NCI-H82 treated with DMSO at 0.1 percent for 48 hours (cell line): ENCODE results near the gene ING1.
"Not testable (repeated sequence)": the region's sequence is repeated elsewhere in the genome, so short reads cannot be mapped to it uniquely, and the experiment has no call there.

ENCODE experiments used
- DNase-seq: peaks from one replicate; lab custom pipeline; 2025; ENCODE audit not compliant: unreplicated experiment; lab: John Stamatoyannopoulos, UW

Gene ING1

DNA sequence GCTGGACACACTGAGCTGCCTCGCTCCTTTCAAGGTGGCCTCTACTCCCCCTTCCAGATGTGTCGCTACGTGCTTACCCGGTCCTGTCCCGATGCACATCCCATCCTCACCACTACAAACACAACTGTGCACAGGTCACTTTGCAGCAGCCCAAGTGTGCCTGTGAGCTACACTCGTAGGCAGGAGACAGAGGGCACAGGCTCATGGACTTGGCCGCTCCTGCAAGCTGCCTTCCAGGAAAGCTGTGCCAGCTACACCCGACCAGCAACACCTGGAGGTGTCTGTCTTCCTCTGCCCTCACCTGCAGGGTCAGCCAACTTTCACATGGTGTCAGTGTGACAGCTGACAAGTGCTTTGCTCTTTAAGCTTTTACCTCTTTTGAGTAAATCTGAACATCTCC lies 23.0 kb upstream of the ING1 start:
- DNase-seq: no peak

DNA sequence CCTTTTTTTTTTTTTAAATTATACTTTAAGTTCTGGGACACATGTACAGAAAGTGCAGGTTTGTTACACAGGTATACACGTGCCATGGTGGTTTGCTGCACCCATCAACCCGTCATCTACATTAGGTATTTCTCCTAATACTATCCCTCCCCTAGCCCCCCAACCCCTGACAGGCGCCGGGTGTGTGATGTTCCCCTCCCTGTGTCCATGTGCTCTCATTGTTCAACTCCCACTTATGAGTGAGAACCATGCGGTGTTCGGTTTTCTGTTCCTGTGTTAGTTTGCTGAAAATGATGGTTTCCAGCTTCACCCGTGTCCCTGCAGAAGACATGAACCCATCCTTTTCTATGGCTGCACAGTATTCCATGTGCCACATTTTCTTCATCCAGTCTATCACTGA lies 17.7 kb upstream of the ING1 start:
- DNase-seq: not testable (repeated sequence)

DNA sequence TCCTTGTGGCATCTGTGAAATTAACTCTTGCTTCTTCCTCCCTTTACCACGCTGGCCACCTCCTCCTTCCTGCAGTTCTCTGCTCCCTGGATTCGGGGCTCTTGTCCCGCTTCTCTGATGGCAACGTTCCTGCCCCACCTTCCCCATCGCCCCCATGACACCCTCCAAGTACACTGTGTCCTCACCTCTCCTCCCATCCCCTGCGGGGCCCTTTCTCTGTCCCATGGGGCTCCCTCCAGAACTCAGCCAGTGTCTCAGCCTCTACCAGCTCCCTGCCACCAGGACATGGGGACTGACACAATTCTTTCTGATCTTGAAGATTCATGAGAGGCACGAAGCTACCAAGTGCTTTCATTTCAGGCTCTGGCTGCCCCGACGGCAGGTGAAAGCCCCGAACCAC lies 16.7 kb upstream of the ING1 start:
- DNase-seq: no peak

DNA sequence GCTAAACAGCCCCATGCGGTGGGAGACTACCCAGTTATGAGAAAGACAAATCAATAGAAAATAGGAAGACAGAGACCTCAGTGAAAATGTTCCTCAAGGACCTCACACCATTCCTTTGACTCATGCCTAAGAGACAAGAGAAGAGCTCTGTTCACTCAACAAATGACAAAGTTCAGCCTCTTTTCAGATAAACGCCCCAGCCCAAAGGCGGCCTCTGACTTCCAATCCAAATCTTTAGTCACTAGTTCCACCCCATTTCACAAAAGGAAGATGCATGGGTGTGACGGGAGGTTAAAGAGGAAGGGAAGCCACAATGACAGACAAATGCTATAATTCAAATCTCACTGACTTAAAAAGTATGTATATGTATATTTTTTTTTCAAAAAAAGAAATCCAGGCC lies 15.7 kb upstream of the ING1 start:
- no peak for DNase-seq

DNA sequence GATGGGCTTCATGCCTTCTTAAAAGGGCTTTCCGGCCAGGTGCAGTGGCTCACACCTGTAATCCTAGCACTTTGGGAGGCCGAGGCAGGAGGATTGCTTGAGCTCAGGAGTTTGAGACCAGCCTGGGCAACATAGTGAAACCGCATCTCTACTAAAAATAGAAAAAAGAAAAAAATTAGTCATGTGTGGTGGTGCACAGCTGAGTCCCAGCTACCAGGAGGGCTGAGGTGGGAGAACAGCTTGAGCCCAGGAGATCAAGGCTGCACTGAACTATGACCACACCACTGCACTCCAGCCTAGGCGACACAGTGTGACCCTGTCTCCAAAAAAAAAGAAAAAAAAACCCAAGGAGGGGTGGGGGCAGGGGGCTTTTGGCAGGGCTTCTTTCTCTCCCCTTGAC lies 14.8 kb upstream of the ING1 start:
- no peak for DNase-seq

DNA sequence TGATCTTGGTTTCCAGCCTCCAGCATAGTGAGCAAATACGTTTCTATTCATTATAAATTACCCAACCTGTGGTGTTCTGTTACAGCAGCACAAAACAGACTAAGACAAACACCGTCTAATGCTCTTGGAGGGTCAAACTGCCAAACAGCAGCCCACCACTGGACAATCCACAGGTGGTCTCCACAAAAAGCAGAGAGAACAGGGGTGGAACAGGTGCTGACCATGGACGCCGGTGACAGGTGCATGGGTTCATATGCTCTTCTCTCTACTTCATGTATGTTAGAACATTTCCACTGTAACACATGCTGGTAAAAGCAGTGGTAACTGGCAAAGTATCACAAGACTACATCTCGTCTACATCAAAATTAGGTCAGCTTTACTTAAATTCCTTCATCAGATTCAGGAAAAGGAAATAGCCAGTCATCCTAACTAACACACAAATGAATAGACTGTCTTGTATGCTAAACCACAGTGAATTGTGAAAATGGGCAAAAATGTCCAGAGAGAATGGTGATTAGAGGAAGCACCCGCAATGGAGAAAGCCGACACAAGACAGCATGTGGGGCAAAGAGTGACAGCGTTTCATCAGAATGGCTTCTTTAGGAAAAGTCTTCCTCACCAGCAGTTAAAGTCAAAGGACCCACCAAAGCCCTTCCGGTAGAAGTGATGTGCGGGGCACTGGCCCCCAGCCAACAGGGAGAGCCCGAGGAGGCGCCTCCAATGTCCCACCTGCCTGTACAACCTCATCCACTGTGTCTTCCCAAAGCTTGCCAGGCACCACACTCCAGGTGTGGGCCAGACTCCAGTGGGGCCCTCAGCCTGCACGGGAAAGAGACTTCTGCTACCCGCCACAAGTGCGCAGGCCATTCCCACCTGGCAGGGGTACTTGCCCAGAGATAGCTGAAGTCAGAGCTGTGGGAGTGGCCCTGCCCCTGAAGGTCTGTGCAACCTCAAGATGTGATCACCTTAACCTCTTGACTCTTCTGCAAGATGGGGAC lies 14.1 kb upstream of the ING1 start:
- DNase-seq: no peak

DNA sequence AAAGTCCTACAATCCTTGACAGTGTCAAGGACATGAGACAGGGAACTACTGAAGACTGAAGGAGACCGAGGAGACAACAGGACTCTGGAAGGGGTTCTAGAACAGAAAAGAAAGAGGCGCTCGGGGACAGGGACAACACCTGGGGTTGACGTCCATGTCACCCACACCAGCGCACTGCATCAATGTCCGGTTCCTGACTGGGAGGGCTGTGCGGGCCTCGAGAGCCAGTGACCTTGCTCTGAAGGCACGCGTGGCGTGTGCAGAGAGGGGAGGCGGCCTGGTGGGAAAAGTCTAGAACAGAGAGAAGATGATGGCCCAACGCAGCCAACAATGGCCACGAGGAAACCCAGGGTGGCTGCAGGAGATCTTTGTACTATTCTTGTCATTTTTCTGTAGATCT lies 13.3 kb upstream of the ING1 start:
- no peak for DNase-seq

DNA sequence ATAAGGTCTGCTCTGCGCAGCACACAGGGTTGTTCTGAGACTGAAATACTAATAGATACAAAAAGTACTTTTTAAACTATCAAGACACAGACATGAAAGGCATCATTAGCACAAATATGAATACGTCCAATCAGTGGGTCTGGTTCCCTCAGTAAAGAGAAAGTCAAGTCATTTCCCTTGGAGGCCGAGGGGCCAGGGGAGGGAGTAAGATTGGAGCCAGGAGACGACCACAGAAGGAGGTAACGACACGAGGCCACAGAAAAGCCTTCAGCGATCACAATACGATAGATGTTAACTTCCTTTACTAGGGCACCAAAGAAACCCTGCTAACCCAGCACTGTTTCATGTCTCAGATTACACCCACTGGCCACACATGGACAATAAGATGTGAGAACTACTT lies 12.9 kb upstream of the ING1 start:
- DNase-seq: no peak

DNA sequence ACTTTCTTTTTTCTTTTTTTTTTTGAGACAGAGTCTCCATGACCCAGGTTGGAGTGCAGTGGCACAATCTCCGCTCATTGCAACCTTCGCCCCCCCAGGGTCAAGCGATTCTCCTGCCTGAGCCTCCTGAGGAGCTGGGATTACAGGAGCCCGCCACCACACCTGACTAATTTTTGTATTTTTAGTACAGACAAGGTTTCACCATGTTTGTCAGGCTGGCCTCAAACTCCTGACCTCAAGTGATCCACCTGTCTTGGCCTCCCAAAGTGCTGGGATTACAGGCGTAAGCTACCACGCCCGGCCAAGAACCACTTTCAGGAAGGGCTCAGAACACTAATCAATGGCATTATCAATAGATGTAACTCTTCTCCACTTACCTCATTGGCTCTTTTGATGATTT lies 12.4 kb upstream of the ING1 start:
- DNase-seq: not testable (repeated sequence)

DNA sequence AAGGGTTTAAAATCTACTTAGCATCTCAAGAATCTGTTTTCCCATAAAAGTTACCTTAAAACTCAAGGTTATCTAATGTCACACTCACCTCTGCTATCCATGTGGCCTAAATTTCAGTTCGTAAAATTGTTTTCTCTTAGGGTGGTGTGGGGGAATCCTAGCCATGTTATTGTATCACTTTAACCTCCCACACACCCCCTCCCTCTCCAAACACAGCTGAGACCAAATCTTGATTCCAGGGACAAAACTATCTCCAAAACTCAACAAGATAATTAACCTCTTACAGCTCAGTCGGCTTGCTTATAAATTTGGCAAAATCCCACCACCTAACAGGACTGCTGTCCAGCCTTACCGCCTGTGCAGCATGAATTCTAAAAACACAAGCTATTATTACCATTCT lies 11.4 kb upstream of the ING1 start:
- DNase-seq: no peak

DNA sequence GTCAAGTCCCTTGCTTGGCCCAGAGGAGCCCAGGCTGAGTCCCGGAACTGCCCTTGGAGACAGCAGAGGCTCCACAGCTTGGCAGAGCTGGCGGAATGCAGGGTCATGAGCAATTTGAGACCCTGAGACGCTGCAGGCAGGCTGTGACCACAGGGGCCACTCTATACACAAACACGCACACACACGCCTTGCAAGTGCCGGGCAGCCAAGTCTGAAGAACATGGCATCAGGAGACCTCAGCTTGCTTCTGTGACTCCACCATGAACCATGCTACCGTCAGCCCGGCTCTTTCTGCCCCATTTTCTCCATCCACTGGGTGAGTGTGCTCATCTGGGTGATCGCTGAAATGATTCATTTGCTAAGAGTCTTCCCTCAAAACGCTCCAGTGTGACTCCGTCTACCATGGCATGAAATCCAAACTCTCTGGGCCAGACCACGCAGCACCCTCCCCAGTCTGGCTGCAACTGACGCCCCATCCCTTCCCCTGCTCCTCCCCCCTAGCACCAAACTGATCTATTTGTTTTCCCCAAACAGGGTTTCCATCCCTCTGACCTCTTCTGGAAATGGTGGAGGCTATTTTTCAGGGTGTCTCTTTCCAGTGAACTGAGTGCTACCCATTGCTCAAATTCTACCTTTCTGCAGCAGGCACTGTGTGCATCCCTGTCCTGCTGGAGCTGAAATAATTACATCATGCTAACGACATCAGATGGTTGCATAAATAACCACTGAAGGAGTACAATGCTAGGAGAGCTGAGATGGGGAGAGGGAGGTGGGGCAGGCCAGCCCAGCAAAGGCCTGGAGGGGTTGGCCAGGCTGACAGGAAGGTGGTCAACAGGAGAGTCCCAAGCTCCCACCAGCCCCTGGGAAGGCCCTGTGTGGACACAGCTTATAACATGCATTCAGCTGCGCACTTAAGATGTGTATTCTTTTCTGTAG lies 10.6 kb upstream of the ING1 start:
- no peak for DNase-seq

DNA sequence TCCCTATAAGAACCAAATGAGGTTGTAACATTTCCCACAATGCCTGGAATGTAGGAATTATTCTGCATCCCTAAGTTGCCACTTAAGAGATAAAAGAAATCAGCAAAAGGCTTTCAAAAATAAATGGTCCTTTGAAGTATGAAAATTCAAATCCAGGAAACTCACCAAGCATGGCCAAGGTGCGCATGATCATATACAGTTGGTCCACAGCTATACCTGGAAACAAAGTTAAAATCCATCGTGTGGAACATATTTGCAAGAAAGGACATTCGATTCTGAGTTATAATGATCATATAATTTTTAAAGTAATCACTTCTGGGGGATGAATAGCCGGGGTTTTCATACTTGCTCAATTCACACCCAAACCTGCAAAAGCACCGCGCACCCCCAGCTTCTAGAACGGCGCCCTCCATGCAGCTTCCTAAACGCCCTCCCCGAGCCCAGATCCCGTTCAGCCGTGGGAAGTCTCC lies 8.1 kb upstream of the ING1 start:
- no peak for DNase-seq

DNA sequence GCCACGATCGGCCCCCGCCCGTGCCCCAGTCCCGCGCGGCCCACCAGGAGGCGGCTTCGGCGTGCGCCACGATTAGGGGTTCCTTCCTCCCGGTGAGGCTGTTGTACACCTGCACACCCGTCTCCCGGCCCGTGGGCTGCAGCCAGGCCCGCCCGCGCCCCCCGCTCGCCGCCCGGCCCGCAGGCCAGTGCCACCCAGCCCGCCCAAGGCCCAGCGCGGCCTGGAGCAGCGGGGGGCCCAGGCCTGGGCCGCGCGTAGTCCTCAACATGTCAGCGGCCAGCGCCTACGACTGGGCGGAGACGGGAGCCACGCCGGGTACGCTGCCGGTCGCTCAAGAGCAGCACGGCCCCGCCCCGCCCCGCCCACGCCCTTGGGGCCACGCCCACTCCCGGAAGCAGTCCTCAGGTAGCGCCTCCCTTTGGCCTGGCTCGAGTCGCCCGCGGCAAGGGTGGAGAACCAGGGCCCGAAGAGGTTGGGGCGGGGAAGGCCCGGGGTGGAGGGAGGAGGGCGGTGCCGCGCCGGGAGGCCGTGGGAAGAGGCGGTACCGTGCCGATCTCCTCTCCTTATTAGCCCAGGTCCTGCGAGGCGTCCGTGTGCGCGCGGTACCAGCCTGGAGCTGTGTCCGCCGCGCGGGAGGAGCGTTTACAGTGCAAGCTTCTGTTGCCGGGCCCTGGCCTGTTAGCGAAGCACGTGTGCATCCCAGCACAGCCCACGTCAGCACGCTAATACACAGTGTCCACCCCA lies 7.5 kb upstream of the ING1 start, which contains the start of gene CARS2:
CARS2 (minus strand) TSS at position 291 of the 744 bp plus-strand sequence; CDS start at position 268, 23 bp downstream.
- DNase-seq: peak; percentile 96

DNA sequence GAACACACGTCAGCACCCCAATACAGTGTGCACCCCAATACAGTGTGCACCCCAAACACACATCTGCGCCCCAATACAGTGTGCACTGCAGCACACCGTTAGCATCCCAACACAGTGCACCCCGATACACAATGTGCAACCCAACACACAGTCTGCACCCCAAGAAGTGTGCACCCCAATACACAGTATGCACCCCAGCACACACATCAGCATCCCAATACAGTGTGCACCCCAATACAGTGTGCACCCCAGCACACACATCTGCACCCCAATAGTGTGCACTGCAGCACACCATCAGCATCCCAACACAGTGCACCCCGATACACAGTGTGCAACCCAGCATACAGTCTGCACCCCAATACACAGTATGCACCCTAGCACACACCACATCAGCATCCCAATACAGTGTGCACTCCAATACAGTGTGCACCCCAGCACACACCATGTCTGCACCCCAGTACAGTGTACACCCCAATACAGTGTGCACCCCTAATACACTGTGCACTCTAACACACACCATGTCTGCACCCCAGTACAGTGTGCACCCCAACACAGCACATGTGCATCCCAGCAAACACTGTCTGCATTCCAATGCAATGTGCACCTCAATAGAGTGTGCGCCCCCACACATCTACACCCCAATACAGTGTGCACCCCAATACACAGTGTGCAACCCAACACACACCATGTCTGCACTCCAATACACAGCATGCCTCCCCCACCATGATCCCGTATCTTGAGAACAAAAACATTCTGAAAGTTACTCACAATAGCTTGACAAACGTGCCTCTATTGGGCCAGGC lies 6.7 kb upstream of the ING1 start:
- DNase-seq: no peak

DNA sequence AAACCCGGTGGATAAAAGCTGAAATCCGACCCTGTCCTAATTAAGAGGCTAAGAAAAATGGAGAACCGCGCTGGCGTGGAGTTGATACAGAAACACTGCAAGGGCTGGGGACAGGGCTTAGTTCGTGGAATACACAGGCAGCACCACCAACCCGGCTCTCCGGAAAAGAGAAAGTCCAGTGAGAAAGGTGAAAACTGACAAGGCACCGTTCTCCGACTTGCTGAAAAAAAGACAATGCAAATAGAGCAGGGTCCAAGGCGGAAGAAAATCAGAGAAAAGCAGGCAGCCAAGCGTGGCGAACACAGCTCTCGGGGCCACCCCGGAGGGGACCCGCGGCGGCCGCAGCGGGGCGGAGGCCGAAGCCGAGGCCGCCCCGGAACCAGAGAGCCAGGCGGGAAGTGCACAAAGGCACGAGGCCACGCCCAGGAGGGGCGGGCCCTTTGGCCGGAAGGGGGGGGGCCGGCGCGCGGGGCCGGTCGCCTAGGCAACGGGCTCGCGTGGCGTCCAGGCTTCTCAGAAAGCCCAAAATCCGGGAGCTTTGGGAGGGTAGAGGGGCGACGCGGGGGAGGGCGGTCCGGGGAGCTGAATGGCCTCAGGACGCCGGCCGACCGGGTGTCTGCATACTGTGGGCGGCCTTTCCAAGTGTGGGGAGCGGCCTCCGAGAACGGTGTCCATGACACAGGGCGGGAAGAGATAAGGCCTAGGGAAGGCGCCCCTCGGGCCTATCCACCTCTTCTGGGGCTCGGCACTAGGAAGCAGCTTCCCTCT lies 1.2 kb upstream of the ING1 start:
- DNase-seq: peak; percentile 71

DNA sequence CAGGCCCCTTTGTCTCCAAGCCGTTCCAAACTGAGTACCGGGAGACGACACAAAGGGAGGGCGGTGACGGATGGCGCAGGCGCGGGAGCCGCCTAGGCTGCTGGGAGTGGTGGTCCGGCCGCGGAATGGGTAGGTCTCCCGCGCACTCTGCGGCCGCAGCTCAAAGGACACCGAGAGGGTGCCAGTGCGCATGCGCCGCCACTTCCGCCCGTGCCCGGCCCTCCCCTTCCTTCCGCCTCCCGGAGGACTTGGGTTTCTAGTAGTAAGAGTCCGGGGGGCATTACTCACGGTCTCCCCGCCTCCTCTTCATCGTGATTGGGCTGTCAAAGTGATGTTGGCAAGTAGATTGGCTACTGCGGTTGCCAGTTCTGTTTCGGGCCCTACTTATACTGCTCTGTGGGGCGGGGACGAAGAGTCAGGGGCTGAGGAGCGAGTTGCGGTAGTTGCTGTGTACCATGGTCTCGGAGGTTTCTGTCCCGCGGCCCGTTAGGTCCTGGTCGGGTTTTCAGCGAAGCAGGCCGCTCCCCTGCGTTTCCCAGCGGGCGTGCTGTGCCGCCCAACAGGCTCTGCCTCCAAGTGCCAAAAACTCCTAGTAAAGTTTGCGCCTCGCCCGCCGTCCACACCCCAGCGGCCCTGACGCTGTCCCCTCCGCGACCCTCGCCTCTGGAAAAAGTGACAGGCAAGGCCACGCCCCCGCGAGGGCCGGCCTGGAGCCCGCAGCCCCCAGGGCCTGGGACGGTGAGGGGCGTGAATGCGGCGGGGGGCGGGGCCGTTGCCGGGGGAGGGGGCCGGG lies 455 bp upstream of the ING1 start:
- peak; percentile 98 for DNase-seq

DNA sequence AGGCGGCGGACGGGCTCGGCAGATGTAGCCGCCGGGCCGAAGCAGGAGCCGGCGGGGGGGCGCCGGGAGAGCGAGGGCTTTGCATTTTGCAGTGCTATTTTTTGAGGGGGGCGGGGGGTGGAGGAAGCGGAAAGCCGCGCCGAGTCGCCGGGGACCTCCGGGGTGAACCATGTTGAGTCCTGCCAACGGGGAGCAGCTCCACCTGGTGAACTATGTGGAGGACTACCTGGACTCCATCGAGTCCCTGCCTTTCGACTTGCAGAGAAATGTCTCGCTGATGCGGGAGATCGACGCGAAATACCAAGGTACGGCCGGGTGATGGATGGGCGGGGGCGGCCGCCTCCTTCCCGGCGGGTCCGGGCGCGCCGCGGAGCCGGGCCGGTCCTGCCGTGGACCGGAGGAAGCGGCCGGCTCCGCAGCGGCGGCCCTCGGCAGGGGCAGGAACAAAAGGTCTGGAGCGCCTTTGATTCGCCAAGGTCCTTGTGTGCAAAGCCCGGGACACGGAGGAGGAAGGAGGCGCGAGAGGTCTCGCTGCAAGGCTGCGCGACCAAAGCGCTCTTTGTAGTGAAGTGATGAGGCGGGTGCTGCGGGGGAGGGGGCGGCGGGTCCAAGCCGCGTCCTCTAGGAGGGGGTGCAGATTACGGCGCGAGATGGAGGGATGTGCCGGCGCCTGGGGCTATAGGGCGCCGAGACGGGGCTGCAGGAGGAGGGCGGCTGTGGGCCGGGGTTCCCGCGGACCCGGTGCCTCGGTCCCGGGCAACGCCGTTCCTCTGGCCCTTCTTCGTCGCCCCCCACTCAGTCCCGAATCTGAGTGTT lies 689 bp downstream of the ING1 start:
- no peak for DNase-seq
